ENCODE measurements around the gene CSAD.
"Not testable (repeated sequence)": the region's sequence is repeated elsewhere in the genome, so short reads cannot be mapped to it uniquely, and the experiment has no call there.

CSAD gene

GRCh38 chr12:53219292-53219955 is 38.7 kb upstream of the CSAD start:
- peak in 1 of 2 donors; percentile 50 for DNase-seq (ENCODE audit: extremely low read depth in 1 of 2, low read depth in 1 of 2)

GRCh38 chr12:53218551-53219291 is 38.0 kb upstream of the CSAD start:
- DNase-seq (ENCODE audit: extremely low read depth in 1 of 2, low read depth in 1 of 2) = no peak

- no peak for DNase-seq (ENCODE audit: extremely low read depth in 1 of 2, low read depth in 1 of 2)
Measured at GRCh38 chr12:53217931-53218307, 37.2 kb upstream of the CSAD start.

- DNase-seq (ENCODE audit: extremely low read depth in 1 of 2, low read depth in 1 of 2) = no peak
Measured at GRCh38 chr12:53217051-53217930, 36.6 kb upstream of the CSAD start.

- DNase-seq (ENCODE audit: extremely low read depth in 1 of 2, low read depth in 1 of 2) = no peak
Measured at GRCh38 chr12:53215497-53215896, 34.8 kb upstream of the CSAD start.

- DNase-seq (ENCODE audit: extremely low read depth in 1 of 2, low read depth in 1 of 2) = no peak
Measured at GRCh38 chr12:53214687-53215455, 34.1 kb upstream of the CSAD start.

- DNase-seq (ENCODE audit: extremely low read depth in 1 of 2, low read depth in 1 of 2) = no peak
Measured at GRCh38 chr12:53214221-53214620, 33.5 kb upstream of the CSAD start.

GRCh38 chr12:53213348-53213747 is 32.6 kb upstream of the CSAD start:
- peak in 1 of 2 donors; percentile 79 for DNase-seq (ENCODE audit: extremely low read depth in 1 of 2, low read depth in 1 of 2)

GRCh38 chr12:53212931-53213330 is 32.2 kb upstream of the CSAD start:
- DNase-seq (ENCODE audit: extremely low read depth in 1 of 2, low read depth in 1 of 2) = no peak

GRCh38 chr12:53211476-53212381 is 31.0 kb upstream of the CSAD start:
- no peak for DNase-seq (ENCODE audit: extremely low read depth in 1 of 2, low read depth in 1 of 2)

GRCh38 chr12:53210843-53211242 is 30.1 kb upstream of the CSAD start:
- no peak for DNase-seq (ENCODE audit: extremely low read depth in 1 of 2, low read depth in 1 of 2)

- no peak for DNase-seq (ENCODE audit: extremely low read depth in 1 of 2, low read depth in 1 of 2)
Measured at GRCh38 chr12:53208877-53209463, 28.2 kb upstream of the CSAD start.

GRCh38 chr12:53208435-53208834 is 27.7 kb upstream of the CSAD start:
- no peak for DNase-seq (ENCODE audit: extremely low read depth in 1 of 2, low read depth in 1 of 2)

GRCh38 chr12:53207042-53207441 is 26.3 kb upstream of the CSAD start, which contains the start of gene ITGB7:
Gene ITGB7 (minus strand): TSS chr12:53207251. CDS start chr12:53200443, 6,808 bp downstream.
- peak in 1 of 2 donors; percentile 46 for DNase-seq (ENCODE audit: extremely low read depth in 1 of 2, low read depth in 1 of 2)

GRCh38 chr12:53205747-53206419 is 25.2 kb upstream of the CSAD start:
- peak in 1 of 2 donors; percentile 39 for DNase-seq (ENCODE audit: extremely low read depth in 1 of 2, low read depth in 1 of 2)

GRCh38 chr12:53204351-53204750 is 23.6 kb upstream of the CSAD start:
- no peak for DNase-seq (ENCODE audit: extremely low read depth in 1 of 2, low read depth in 1 of 2)

GRCh38 chr12:53202316-53202715 is 21.6 kb upstream of the CSAD start:
- not testable (repeated sequence) for DNase-seq (ENCODE audit: extremely low read depth in 1 of 2, low read depth in 1 of 2)

- DNase-seq (ENCODE audit: extremely low read depth in 1 of 2, low read depth in 1 of 2) = no peak
Measured at GRCh38 chr12:53201639-53202038, 20.9 kb upstream of the CSAD start.

GRCh38 chr12:53201177-53201541 is 20.4 kb upstream of the CSAD start:
- no peak for DNase-seq (ENCODE audit: extremely low read depth in 1 of 2, low read depth in 1 of 2)
